Mammary epithelial cell (primary cell): Measurements from ENCODE around the gene CASK.

Source experiments
- CTCF ChIP-seq, 2 donors: IDR thresholded peaks in 1 of 2; conservative IDR thresholded peaks in 1 of 2; 2 replicates each; pipeline ENCODE4 v1.5.1; 2011 to 2012; ENCODE audit warnings: inconsistent platforms in 2 of 2, low read length in 2 of 2, mild to moderate bottlenecking in 2 of 2, control low read depth in 1 of 2, low read depth in 1 of 2; ENCODE audit not compliant: insufficient read depth in 1 of 2; ENCODE audit errors: extremely low read depth in 1 of 2
- EZH2 ChIP-seq: IDR thresholded peaks from 2 replicates; pipeline ENCODE4 v1.6.1; 2012; ENCODE audit warnings: low read length, inconsistent platforms, borderline replicate concordance

- TF ChIP-seq CTCF (conservative IDR thresholded peaks at IDR 0.05 in 1 of 2, IDR thresholded peaks at IDR 0.05 in 1 of 2; ENCODE audit: extremely low read depth in 1 of 2, insufficient read depth in 1 of 2, low read depth in 1 of 2, low read length in 2 of 2) (no peak), EZH2 (no peak)
Observed at GRCh38 chrX:41909068-41909467, 14.3 kb downstream of the CASK start.
